HepG2 (cell line): Measurements from ENCODE around the gene ARL10. TPM values are rescaled to one million over a fixed set of nuclear protein-coding genes. Genes with fewer than 3 reads are reported as not detected.

Source experiments
- EHMT2 ChIP-seq: fragments of 200-600 bp; sonication (generic); IDR thresholded peaks from 2 replicates; pipeline ENCODE4 v1.7.0; 2017; ENCODE audit warnings: antibody characterized with exemption, low read depth, low read length, borderline replicate concordance
- FIP1L1 ChIP-seq: fragments of 200-400 bp; formaldehyde crosslinking; IDR thresholded peaks from 2 replicates; pipeline ENCODE4 v1.6.1; 2018; ENCODE audit warnings: low read depth, mild to moderate bottlenecking, low read length, moderate library complexity, borderline replicate concordance; ENCODE audit not compliant: insufficient read depth
- KDM3A ChIP-seq: IDR thresholded peaks from 2 replicates; pipeline ENCODE4 v1.6.1; 2018; ENCODE audit warnings: low read depth, missing compliant biosample characterization
- KMT2B ChIP-seq: IDR thresholded peaks from 2 replicates; pipeline ENCODE4 v1.6.1; 2016; ENCODE audit warnings: missing genetic modification reagents, missing compliant biosample characterization
- RBFOX2 ChIP-seq: fragments of 200-400 bp; formaldehyde crosslinking; IDR thresholded peaks from 2 replicates; pipeline ENCODE4 v1.6.1; 2017; ENCODE audit warnings: low read depth, mild to moderate bottlenecking, low read length
- SCMH1 ChIP-seq: sonication (generic); formaldehyde crosslinking; IDR thresholded peaks from 2 replicates; pipeline ENCODE4 v1.9.0; 2021; ENCODE audit warnings: missing genetic modification reagents, mild to moderate bottlenecking, borderline replicate concordance
- SETDB1 ChIP-seq: sonication (generic); formaldehyde crosslinking; IDR thresholded peaks from 2 replicates; pipeline ENCODE4 v1.5.1; 2020; ENCODE audit warnings: missing genetic modification reagents, mild to moderate bottlenecking, borderline replicate concordance
- SIN3A ChIP-seq: IDR thresholded peaks from 2 replicates; pipeline ENCODE4 v1.6.1; 2011; ENCODE audit warnings: low read depth, mild to moderate bottlenecking, control low read depth, low read length, borderline replicate concordance
- SNRNP70 ChIP-seq: fragments of 200-400 bp; formaldehyde crosslinking; IDR thresholded peaks from 2 replicates; pipeline ENCODE4 v1.6.1; 2017; ENCODE audit warnings: mild to moderate bottlenecking, low read depth, low read length, moderate library complexity
- SRY ChIP-seq: sonication (generic); formaldehyde crosslinking; IDR thresholded peaks from 2 replicates; pipeline ENCODE4 v1.8.0; 2022; ENCODE audit warnings: mild to moderate bottlenecking, missing genetic modification reagents
- ZBTB42 ChIP-seq: sonication (generic); formaldehyde crosslinking; IDR thresholded peaks from 2 replicates; pipeline ENCODE4 v1.5.0; 2020; ENCODE audit warnings: mild to moderate bottlenecking, missing genetic modification reagents
- ZC3H13 ChIP-seq: sonication (generic); formaldehyde crosslinking; IDR thresholded peaks from 2 replicates; pipeline ENCODE4 v1.8.1; 2023; ENCODE audit warnings: mild to moderate bottlenecking, missing genetic modification reagents, moderate library complexity
- ZNF124 ChIP-seq: sonication (generic); formaldehyde crosslinking; IDR thresholded peaks from 2 replicates; pipeline ENCODE4 v1.4.0; 2020; ENCODE audit warnings: missing genetic modification reagents
- ZNF225 ChIP-seq: sonication (generic); formaldehyde crosslinking; IDR thresholded peaks from 2 replicates; pipeline ENCODE4 v1.4.0; 2020; ENCODE audit warnings: mild to moderate bottlenecking, missing genetic modification reagents
- ZNF256 ChIP-seq: sonication (generic); formaldehyde crosslinking; conservative IDR thresholded peaks from 2 replicates; pipeline ENCODE4 v1.4.0; 2020; ENCODE audit warnings: missing genetic modification reagents
- ZNF260 ChIP-seq: sonication (generic); formaldehyde crosslinking; IDR thresholded peaks from 2 replicates; pipeline ENCODE4 v1.4.0; 2020; ENCODE audit warnings: missing genetic modification reagents, low read depth, mild to moderate bottlenecking, borderline replicate concordance
- ZNF329 ChIP-seq: sonication (generic); formaldehyde crosslinking; IDR thresholded peaks from 2 replicates; pipeline ENCODE4 v1.9.0; 2021; ENCODE audit warnings: low read depth, mild to moderate bottlenecking, missing genetic modification reagents
- ZNF530 ChIP-seq: sonication (generic); formaldehyde crosslinking; IDR thresholded peaks from 2 replicates; pipeline ENCODE4 v1.5.0; 2020; ENCODE audit warnings: low read depth, mild to moderate bottlenecking, missing genetic modification reagents
- ZNF572 ChIP-seq: sonication (generic); formaldehyde crosslinking; IDR thresholded peaks from 2 replicates; pipeline ENCODE4 v1.5.1; 2020; ENCODE audit warnings: mild to moderate bottlenecking, missing genetic modification reagents
- ZNF737 ChIP-seq: sonication (generic); formaldehyde crosslinking; IDR thresholded peaks from 2 replicates; pipeline ENCODE4 v1.5.0; 2020; ENCODE audit warnings: missing genetic modification reagents, mild to moderate bottlenecking, borderline replicate concordance
- ZNF891 ChIP-seq: sonication (generic); formaldehyde crosslinking; IDR thresholded peaks from 2 replicates; pipeline ENCODE4 v1.5.0; 2020; ENCODE audit warnings: mild to moderate bottlenecking, missing genetic modification reagents
- polyA plus RNA-seq, 8 experiments: library from polyadenylated mRNA; depleted of rRNA in 3 of 8; stranded (reverse) in 7 of 8; unstranded in 1 of 8; fragments of >200 nt; fragmentation: Illumina TruSeq in 4 of 8; extraction: Trizol in 4 of 8; gene quantifications; 2 replicates each; pipeline versions ENCODE4 v1.2.1 to v1.2.3, GENCODE V29; 2011 to 2016; ENCODE audit warnings: low read depth in 4 of 8, missing spikeins in 1 of 8, mixed read lengths in 1 of 8; ENCODE audit not compliant: insufficient read depth in 1 of 8
- total RNA-seq, 5 experiments: library from RNA; depleted of rRNA; stranded (reverse); fragments of >200 nt; fragmentation: Illumina TruSeq; extraction: Trizol; gene quantifications; 2 replicates each; pipeline ENCODE4 v1.2.3, GENCODE V29; 2016; ENCODE audit warnings: low read depth in 1 of 5
- TF ChIP-seq, protein P1 (sequence below): sonication (generic); formaldehyde crosslinking; IDR thresholded peaks from 2 replicates; pipeline ENCODE4 v1.5.0; 2020; ENCODE audit warnings: missing genetic modification reagents
- TF ChIP-seq, protein P2 (sequence below): sonication (generic); formaldehyde crosslinking; IDR thresholded peaks from 2 replicates; pipeline ENCODE4 v1.4.0; 2020; ENCODE audit warnings: missing genetic modification reagents
- TF ChIP-seq, protein P3 (sequence below): sonication (generic); formaldehyde crosslinking; IDR thresholded peaks from 2 replicates; pipeline ENCODE4 v1.5.1; 2020; ENCODE audit warnings: mild to moderate bottlenecking, moderate library complexity, missing genetic modification reagents
- TF ChIP-seq, protein P4 (sequence below): sonication (generic); formaldehyde crosslinking; IDR thresholded peaks from 2 replicates; pipeline ENCODE4 v1.5.0; 2020; ENCODE audit warnings: missing genetic modification reagents
- TF ChIP-seq, protein P5 (sequence below): sonication (generic); IDR thresholded peaks from 2 replicates; pipeline ENCODE4 v1.6.1; 2016; ENCODE audit warnings: low read depth, borderline replicate concordance

Gene ARL10
- total and polyA plus RNA-seq, 2 of the 13 experiments (the other 11 are each of a cell fraction or from before 2014, with no cell fraction given): 0.18 to 0.50 TPM

DNA sequence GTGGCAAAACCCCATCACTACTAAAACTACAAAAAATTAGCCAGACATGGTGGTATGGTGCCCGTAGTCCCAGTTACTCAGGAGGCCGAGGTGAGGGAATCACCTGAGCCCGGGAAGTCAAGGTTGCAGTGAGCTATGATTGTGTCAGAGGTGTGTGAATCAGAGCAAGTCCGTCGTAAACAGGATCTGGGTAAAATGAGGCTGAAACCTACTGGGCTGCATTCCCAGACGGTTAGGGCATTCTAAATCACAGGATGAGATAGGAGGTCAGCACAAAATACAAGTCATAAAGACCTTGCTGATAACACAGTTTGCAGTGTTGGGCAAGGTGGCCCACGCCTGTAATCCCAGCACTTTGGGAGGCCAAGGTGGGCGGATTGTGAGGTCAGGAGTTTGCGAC is 53.0 kb downstream of the ARL10 start (continued):
- TF ChIP-seq, protein P1, sequence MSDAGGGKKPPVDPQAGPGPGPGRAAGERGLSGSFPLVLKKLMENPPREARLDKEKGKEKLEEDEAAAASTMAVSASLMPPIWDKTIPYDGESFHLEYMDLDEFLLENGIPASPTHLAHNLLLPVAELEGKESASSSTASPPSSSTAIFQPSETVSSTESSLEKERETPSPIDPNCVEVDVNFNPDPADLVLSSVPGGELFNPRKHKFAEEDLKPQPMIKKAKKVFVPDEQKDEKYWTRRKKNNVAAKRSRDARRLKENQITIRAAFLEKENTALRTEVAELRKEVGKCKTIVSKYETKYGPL (CRISPR knock-in tag): no peak
- no peak for TF ChIP-seq ZNF329
- TF ChIP-seq ZNF572 (CRISPR knock-in tag): no peak
- TF ChIP-seq, protein P2, sequence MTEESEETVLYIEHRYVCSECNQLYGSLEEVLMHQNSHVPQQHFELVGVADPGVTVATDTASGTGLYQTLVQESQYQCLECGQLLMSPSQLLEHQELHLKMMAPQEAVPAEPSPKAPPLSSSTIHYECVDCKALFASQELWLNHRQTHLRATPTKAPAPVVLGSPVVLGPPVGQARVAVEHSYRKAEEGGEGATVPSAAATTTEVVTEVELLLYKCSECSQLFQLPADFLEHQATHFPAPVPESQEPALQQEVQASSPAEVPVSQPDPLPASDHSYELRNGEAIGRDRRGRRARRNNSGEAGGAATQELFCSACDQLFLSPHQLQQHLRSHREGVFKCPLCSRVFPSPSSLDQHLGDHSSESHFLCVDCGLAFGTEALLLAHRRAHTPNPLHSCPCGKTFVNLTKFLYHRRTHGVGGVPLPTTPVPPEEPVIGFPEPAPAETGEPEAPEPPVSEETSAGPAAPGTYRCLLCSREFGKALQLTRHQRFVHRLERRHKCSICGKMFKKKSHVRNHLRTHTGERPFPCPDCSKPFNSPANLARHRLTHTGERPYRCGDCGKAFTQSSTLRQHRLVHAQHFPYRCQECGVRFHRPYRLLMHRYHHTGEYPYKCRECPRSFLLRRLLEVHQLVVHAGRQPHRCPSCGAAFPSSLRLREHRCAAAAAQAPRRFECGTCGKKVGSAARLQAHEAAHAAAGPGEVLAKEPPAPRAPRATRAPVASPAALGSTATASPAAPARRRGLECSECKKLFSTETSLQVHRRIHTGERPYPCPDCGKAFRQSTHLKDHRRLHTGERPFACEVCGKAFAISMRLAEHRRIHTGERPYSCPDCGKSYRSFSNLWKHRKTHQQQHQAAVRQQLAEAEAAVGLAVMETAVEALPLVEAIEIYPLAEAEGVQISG (CRISPR knock-in tag): no peak
- TF ChIP-seq ZNF260 (CRISPR knock-in tag): no peak
- TF ChIP-seq ZC3H13 (CRISPR knock-in tag): no peak
- no peak for TF ChIP-seq ZNF891 (CRISPR knock-in tag)
- TF ChIP-seq KMT2B: no peak
- TF ChIP-seq SNRNP70: no peak
- no peak for TF ChIP-seq FIP1L1
- TF ChIP-seq ZNF737: no peak
- TF ChIP-seq KDM3A (CRISPR knock-in tag): no peak
- TF ChIP-seq ZNF256 (CRISPR knock-in tag): no peak
- no peak for TF ChIP-seq ZNF530 (CRISPR knock-in tag)
- TF ChIP-seq RBFOX2: no peak
- no peak for TF ChIP-seq ZNF225 (CRISPR knock-in tag)
- no peak for TF ChIP-seq SCMH1
- no peak for TF ChIP-seq SIN3A
- TF ChIP-seq ZBTB42 (CRISPR knock-in tag): no peak
- no peak for TF ChIP-seq SETDB1 (CRISPR knock-in tag)
- TF ChIP-seq, protein P3, sequence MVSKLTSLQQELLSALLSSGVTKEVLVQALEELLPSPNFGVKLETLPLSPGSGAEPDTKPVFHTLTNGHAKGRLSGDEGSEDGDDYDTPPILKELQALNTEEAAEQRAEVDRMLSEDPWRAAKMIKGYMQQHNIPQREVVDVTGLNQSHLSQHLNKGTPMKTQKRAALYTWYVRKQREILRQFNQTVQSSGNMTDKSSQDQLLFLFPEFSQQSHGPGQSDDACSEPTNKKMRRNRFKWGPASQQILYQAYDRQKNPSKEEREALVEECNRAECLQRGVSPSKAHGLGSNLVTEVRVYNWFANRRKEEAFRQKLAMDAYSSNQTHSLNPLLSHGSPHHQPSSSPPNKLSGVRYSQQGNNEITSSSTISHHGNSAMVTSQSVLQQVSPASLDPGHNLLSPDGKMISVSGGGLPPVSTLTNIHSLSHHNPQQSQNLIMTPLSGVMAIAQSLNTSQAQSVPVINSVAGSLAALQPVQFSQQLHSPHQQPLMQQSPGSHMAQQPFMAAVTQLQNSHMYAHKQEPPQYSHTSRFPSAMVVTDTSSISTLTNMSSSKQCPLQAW (CRISPR knock-in tag): no peak
- no peak for TF ChIP-seq ZNF124 (CRISPR knock-in tag)
- TF ChIP-seq SRY (CRISPR knock-in tag): no peak
- TF ChIP-seq EHMT2: no peak
- TF ChIP-seq, protein P4, sequence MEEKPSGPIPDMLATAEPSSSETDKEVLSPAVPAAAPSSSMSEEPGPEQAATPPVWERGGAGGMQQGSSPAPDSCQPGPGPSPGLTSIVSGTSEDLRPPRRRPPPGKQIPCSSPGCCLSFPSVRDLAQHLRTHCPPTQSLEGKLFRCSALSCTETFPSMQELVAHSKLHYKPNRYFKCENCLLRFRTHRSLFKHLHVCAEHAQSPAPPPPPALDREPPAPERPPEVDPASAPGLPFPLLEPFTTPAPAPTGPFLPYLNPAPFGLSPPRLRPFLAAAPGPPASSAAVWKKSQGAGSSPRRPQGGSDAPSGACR: no peak
- TF ChIP-seq, protein P5, sequence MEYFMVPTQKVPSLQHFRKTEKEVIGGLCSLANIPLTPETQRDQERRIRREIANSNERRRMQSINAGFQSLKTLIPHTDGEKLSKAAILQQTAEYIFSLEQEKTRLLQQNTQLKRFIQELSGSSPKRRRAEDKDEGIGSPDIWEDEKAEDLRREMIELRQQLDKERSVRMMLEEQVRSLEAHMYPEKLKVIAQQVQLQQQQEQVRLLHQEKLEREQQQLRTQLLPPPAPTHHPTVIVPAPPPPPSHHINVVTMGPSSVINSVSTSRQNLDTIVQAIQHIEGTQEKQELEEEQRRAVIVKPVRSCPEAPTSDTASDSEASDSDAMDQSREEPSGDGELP: no peak
